HG02885 (cell line): Measurements from ENCODE around the gene DCAF7.

Experiments used
- ATAC-seq: cut with Tn5 transposase; IDR thresholded peaks from one replicate; pipeline ENCODE4 v1.9.1; 2021; ENCODE audit warnings: mild to moderate bottlenecking; ENCODE audit not compliant: unreplicated experiment, poor library complexity

Gene DCAF7, protein sequence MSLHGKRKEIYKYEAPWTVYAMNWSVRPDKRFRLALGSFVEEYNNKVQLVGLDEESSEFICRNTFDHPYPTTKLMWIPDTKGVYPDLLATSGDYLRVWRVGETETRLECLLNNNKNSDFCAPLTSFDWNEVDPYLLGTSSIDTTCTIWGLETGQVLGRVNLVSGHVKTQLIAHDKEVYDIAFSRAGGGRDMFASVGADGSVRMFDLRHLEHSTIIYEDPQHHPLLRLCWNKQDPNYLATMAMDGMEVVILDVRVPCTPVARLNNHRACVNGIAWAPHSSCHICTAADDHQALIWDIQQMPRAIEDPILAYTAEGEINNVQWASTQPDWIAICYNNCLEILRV

DNA sequence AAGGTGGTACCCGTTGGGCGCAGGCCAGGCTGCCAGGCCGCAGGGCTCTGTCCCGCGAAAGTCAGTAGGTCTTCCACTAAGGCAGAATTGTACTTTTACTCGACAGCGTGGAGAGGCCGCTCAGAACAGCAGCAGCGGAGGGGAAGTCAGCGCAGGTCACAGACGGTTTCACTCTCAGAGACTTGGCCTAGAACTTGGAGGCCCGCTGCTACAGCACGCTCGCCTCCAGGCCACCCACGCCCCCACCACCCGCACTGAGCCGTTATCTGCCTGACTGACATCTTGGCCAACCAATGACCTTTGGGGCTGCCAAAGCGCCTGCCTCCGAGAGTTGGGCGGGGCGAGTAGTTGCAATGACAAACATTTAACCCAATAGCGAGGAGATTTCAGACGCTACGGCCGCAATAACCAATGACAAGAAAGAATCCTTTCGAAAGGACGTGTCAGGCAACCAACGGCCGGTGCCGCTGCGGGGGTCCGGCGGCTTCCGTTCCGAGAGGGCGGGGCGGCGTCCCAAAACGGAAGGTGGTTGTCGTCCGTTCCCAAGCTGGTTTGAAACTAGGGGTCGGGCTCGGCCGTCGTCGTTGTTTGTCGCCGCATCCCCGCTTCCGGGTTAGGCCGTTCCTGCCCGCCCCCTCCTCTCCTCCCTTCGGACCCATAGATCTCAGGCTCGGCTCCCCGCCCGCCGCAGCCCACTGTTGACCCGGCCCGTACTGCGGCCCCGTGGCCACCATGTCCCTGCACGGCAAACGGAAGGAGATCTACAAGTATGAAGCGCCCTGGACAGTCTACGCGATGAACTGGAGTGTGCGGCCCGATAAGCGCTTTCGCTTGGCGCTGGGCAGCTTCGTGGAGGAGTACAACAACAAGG lies at the start of gene DCAF7:
DCAF7 (plus strand) TSS at position 532 of the 871 bp plus-strand sequence; CDS start at position 733, 201 bp downstream.
- ATAC-seq: peak; percentile 94

DNA sequence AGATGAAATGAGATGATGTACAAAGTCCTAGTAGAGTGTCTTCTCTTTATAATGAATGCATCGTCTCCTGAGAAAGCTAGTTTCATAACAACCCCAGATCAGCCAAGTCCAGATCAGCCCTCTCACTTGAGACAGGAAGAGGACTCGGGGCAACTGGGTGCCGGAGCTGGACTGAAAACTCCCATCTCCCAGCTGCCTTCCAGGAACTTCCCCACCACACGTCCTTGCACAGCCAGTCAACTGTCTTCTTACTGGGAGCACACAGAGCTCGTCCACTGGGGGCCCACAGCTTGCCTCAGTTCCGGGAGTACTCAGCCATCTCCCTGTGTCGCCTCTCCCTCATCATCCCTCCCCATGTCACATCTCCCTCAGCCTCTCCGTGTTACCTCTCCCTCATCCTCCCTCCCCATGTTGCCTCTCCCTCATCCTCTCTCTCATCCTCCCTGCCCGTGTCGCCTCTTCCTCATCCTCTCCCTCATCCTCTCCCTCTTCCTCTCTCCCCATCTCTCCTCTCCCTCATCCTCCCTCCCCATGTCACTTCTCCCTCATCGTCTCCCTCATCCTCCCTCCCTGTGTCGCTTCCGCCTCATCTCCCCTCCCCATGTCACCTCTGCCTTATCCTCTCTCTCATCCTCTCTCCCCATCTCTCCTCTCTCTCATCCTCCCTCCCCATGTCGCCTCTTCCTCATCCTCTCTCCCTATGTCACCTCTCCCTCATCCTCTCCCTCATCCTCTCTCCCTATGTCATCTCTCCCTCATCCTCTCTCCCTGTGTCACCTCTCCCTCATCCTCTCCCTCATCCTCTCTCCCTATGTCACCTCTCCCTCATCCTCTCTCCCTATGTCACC lies 49.5 kb upstream of the DCAF7 start:
- no peak for ATAC-seq

DNA sequence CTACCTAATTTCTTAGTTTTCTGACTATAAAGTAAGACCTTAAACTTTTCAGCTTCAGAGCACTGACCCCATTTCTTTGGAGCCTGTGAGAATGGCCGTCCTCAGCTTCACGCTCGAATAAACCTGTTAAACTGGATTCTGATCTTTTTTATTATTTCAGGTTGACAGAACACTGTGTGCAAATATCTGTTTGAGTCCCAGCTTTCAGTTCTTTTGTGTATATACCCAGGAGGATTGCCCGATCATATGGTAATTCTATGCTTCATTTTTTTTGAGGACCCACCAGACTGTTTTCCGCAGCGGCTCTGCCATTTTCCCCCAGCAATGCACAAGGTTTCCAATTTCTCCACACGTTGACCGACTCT lies 47.0 kb upstream of the DCAF7 start:
- ATAC-seq: no peak

DNA sequence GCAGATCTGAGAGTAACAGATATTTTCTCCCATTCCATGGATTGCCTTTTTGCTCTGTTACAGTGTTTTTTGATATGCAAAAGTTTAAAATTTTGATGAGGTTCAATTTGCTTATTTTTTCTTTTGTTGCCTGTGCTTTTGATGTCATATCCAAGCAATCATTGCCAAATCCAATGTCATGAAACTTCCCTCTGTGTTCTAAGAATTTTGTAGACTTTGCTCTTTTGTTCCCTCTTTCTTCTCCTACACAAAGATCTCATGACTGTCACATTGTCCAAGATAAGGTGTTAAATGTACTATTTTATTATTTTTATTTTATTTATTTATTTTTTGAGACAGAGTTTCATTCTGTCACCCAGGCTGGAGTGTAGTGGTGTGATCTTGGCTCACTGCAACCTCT lies 46.0 kb upstream of the DCAF7 start:
- ATAC-seq: no peak

DNA sequence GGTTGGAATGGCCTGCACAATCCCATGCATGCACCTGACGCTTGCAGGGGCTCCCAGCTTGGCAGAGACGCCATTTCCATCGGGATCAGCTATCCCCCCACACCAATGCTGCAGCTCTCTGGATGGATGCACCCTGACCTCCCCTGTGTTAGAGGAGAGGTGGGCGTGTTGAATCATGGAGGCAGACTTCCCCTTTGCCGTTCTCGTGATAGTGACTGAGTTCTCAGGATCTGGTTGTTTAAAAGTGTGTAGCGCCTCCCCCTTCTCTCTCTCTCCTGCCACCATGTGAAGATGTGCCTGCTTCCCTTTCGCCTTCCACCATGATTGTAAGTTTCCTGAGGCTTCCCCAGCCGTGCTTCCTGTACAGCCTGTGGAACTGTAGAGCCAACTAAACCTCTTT lies 44.9 kb upstream of the DCAF7 start:
- no peak for ATAC-seq

DNA sequence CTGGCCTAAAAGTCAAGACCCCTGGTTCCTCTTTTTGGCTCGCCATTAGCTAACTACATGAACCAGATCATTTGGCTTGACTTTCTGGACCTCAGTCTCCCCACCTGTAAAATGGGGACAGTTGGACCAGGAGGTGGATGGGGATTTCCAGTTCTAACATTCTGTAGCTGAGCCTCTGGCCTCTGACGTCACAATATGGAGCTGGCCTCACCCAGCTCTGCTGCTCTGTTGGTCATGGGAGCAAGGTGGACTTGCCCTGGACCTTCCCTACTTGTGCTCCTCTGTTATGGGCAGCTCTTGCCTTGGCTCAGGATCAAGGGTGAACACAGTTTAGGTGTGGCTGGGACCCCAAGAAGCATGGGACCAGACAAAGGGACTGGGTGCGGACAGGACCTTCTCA lies 43.6 kb upstream of the DCAF7 start:
- no peak for ATAC-seq

DNA sequence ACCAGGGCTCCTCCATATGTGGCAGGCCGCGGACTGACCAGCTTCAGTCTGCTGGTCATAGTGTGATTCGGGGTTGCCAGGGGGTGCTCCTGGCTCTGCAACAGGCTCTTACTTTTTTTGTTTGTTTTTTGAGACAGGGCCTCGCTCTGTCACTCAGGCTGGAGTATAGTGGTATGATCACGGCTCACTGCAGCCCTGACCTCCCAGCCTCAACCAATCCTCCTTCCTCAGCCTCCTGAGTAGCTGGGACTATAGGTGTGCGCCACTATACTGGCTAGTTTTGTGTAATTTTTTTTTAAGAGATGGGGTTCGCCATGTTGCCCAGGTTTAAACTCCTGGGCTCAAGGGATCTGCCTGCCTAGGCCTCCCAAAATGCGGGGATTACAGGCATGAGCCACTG lies 38.9 kb upstream of the DCAF7 start:
- ATAC-seq: no peak

DNA sequence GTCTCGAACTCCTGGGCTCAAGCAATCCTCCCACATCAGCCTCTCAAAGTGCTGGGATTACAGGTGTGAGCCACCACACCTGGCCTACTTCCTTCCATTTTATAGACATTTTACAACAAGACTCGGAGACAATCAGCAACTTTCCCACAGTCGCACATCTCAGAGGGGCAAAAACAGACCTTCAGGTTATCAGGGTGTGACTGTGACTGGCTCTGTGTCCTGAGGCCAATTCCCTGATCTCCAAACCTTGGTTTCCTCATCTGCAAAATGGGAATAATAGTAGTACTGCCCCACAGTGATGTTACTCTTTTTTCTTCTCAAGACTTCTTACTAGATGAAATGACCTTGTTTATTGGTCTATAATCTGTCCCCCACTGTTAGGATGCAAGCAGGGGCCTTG lies 37.9 kb upstream of the DCAF7 start:
- no peak for ATAC-seq

DNA sequence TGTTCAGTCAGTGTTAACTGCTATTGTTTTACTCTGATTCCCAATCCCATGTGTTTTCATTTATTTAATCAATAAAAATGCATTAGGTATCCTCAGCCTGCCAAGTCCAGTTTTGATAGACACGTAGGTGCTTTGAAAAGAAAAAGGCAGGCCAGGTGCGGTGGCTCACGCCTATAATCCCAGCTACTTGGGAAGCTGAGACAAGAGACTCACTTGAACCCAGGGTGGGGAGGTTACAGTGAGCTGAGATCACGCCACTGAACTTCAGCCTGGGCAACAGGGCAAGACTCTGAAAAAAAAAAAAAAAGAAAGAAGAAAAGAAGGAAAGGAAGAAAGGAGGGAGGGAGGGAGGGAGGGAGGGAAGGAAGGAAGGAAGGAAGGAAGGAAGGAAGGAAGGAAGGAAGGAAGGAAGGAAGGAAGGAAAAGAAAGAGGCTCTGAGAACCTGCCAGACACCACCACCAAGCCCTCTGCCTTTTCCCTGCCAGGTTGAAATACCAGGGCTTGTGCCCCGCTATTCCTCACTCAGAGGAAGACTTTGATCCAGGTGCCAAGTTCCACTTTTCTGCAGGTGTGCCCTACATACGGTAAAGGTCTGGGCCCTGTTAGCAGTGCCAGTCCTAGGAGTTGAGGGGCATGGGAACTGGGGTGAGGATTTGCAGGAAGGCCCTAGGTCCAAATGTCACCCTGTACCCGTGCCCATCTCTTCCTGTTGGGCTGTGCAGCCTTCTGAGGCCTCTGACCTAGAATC lies 37.2 kb upstream of the DCAF7 start:
- no peak for ATAC-seq

DNA sequence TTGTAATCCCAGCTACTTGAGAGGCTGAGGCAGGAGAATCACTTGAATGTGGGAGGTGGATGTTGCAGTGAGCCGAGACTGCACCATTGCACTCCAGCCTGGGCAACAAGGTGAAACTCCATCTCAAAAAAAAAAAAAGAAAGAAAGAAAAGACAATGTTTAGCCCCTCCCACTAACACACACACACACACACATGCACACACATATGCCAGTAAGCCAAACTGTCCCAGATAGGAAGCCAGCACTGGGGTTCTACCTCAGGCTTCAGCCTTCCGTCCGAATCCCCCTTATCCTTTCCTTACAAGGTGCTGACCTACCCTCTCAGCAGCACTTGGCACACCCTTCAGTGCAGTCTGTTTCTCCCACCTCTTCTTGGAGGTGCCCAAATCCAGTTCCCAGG lies 35.8 kb upstream of the DCAF7 start:
- peak; percentile 19 for ATAC-seq

DNA sequence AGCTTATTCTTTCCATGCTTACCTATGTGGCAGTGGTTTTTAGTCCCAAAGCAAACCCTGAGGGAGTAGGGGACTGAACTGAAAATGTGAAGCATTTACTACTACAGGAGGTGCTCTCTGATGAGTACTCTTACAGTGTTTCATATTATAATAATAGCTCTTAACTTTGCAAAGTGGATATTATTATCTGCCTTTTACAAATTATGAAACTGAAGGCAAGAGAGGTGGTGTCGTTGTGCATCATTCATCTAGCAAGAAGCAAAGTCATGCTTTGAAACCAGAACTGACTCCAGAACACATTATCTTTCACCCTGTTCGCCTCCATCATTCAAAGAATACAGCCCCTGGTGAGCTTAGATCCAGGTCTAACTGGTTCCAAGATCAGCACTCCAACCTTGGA lies 35.3 kb upstream of the DCAF7 start:
- ATAC-seq: peak; percentile 72

DNA sequence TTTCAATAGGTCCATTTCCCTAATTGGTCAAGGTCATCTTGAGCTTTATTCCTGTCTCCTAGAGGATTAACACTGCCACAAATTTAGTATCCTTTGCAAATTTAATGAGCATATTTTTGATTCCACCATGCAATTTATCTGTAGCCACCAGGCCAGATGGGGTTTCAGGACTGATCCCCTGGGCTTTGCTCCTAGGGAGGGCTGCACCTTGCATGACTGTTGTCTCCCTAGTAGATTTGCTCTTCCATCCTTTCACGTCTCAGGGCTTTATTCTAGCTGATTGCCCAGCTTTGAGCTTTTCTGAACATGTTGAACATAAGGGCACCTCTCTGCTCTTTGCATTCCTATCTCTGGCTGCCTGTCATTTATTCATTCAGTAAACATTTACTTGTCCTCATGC lies 34.9 kb upstream of the DCAF7 start:
- ATAC-seq: no peak

DNA sequence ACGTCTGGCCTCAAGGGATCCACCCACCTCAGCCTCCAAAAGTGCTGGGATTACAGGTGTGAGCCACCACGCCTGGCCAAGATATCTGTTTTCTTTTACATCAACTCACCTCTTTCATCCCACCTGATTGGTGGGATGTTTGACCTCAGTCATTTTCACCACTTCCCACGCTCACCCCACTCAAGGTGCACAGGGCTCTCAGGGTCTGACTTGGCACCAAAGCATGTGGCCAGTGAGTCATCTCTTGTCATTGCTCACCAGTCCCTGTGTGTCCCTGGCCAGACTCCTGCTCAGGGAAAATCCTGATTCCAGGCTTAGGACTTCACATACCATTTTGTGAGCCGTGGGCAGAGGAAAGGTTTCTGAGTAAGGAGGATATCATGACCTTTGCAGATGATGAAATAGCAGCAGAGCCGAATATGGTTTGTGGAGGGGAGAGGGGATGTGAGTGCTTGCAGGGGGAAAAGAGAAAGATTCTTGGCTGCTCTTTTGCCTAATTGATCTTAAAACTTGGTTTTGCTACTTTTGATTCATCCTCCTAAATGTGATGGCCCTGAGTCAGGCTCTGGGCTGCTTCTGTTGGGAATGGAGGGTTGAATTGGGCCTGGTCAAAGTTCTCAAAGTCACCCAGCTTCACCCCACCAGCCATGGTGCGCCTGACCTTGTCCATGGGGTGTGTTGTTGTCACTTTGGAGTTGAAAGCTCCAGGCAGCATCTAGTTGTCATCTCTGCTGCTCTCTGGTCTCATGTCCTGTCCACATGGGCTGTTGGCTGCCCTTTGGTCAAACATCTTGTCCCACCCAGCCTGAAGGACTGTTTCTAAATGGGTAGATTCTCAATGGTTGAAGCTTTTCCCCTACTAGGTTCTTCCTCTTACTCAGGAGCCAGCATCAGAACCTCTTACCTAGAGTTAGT lies 33.1 kb upstream of the DCAF7 start:
- no peak for ATAC-seq

DNA sequence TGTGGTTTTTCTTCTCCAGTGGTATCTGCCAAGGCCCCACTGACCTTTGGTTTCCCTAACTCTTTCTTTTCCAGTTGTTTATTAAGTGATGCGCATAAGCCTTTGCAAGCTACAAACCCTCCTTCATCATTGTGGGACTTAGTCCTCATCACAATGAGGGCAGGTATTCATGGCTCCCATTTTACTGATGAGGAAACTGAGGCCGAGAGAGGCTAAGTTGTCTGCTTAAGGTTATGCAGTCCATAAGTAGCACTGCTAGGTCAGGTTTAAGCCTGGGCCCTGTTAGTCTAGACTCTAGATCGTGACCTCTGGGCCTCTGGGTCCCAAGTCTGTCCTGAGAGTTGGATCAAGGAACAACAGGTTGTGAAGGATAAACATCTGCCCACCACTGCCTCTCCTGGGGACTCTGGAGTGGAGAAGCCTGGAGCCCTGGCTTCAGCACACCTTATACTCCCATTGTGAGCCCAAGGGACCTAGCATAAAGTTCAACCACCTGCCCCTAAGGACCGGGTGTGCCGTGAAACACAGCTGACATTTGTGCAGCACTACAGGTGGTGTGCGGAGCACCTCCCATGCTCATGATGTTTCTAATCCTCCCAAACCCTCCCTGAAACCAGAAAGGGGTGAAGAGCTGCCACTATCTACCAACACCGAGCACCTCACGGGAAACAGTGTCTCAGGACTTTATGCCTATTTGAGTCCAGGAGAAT lies 32.3 kb upstream of the DCAF7 start:
- no peak for ATAC-seq

DNA sequence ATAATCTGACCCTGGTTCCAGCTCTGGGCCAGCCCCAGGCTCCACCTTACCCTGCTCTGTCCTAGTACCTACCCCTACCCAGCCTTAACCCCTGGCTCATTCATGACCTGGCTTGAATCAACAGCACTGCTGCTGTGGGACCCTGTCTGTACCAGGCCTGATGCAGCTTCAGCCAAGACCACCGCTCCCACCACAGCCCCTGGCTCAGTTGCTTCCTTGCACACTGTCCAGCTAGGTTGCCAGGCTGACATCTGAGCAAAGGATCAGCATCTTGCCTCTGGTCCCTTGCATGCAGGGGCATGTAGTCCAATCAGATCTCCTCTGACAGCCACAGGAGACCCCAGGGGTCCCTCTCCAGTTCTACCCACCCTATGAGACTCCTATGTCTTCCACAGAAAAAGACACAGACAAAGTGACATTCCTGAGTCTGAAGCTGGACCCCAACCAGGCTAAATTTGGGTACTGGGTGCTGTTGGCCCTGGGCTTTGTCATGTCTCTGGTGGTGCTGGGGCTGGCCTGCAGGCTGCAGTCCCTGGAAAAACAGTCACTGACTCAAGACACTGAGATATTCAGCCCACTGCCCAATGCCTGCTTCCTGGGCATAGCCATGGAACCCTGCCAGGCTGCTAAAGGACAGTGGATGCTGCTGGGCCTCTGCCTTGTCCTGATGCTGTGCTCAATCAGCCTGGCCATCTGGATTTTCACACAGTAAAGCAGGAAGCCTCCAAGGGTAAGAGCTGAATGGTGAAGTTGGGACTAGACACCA lies 31.0 kb upstream of the DCAF7 start:
- no peak for ATAC-seq

DNA sequence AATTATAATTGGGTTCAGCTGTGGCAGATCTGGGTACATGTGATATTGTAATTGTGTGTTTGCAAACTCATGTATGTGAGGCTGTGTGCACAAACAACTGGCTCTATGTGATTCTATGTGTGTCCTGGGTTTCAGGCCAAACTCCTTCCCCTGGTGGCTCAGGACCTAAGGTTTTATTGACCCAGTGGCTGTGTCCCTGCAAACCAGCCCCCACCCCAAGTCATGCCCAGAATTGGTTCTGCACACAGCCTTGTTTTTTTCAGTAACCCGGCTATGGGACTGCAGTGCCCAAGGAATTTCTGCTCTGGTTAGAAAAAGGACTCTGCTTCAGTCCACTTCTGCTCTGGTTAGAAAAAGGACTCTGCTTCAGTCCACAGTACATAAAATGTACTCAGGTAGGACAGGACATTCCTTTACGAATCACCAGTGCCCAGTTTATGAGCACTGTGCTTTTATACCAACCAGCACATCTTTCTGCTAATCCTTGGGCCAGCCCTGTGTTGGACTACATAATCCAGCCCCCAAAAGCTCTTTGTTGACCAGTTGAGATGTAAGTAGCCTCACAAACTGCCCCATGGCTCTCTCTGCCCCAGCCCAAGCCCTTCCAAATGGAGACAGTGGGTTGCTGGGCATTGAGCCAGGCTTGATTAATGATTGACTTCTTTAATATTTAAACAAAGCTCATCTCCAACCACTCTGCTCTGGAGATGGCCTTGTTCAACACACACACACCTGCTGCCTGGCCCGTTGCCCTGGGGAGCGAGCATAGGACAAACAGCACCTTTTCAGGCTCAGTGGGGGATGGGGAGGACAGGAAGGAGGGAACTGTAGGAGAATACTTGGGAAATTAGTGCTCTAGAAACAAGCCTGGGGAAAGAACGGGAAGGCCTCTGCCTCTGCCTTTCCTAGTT lies 30.1 kb upstream of the DCAF7 start:
- ATAC-seq: no peak
